Loucy (cell line): ENCODE results near the gene TBC1D22A.

ENCODE experiments used
- H2AFZ ChIP-seq: fragments of 200-600 bp; sonication (generic); 2 replicates; pipeline ENCODE4 v1.6.0; 2016; ENCODE audit warnings: antibody characterized with exemption, mild to moderate bottlenecking, low read length, moderate library complexity
- H3F3A ChIP-seq: fragments of 200-600 bp; 2 replicates; pipeline ENCODE4 v1.6.0; 2016; ENCODE audit warnings: antibody characterized with exemption, low read depth, mild to moderate bottlenecking
- H3K27me3 ChIP-seq: fragments of 200-600 bp; sonication (generic); 2 replicates; pipeline ENCODE4 v1.6.1; 2014; ENCODE audit warnings: low read length, mild to moderate bottlenecking; ENCODE audit not compliant: insufficient read depth, poor library complexity, severe bottlenecking
- H3K36me3 ChIP-seq: fragments of 200-600 bp; sonication (generic); 2 replicates; pipeline ENCODE4 v1.6.1; 2016; ENCODE audit warnings: low read length; ENCODE audit not compliant: insufficient read depth
- H3K4me1 ChIP-seq: fragments of 200-600 bp; sonication (generic); 2 replicates; pipeline ENCODE4 v1.5.1; 2014; ENCODE audit warnings: low read length, mild to moderate bottlenecking; ENCODE audit not compliant: insufficient read depth, poor library complexity, severe bottlenecking
- H3K4me2 ChIP-seq: fragments of 200-600 bp; sonication (generic); 2 replicates; pipeline ENCODE4 v1.6.0; 2014; ENCODE audit warnings: antibody characterized with exemption, low read length, low read depth, mild to moderate bottlenecking; ENCODE audit not compliant: poor library complexity, severe bottlenecking
- H3K4me3 ChIP-seq: fragments of 200-600 bp; sonication (generic); 2 replicates; pipeline ENCODE4 v1.5.1; 2014; ENCODE audit warnings: low read length, mild to moderate bottlenecking, mixed read lengths; ENCODE audit not compliant: poor library complexity, severe bottlenecking
- H3K79me2 ChIP-seq: fragments of 200-600 bp; sonication (generic); 2 replicates; pipeline ENCODE4 v1.6.1; 2014; ENCODE audit warnings: low read length; ENCODE audit not compliant: insufficient read depth
- H3K9ac ChIP-seq: fragments of 200-600 bp; sonication (generic); 2 replicates; pipeline ENCODE4 v1.6.0; 2014; ENCODE audit warnings: mild to moderate bottlenecking, low read depth, low read length, moderate library complexity; ENCODE audit not compliant: poor library complexity, severe bottlenecking
- H3K9me2 ChIP-seq: fragments of 200-600 bp; sonication (generic); replicated peaks from 2 replicates; pipeline ENCODE4 v1.6.1; 2016; ENCODE audit warnings: low read depth, low read length, mixed read lengths
- H3K9me3 ChIP-seq: fragments of 200-600 bp; sonication (generic); 2 replicates; pipeline ENCODE4 v1.6.1; 2014; ENCODE audit warnings: mild to moderate bottlenecking, antibody characterized with exemption, low read length, low read depth; ENCODE audit not compliant: insufficient read depth
- H4K20me1 ChIP-seq: fragments of 200-600 bp; sonication (generic); 2 replicates; pipeline ENCODE4 v1.6.0; 2014; ENCODE audit warnings: antibody characterized with exemption, low read length, mild to moderate bottlenecking; ENCODE audit not compliant: insufficient read depth, poor library complexity, severe bottlenecking
- CTCF ChIP-seq: fragments of 200-600 bp; sonication (generic); conservative IDR thresholded peaks from 2 replicates; pipeline ENCODE4 v1.5.1; 2014; ENCODE audit warnings: mild to moderate bottlenecking, antibody characterized with exemption, low read length
- EZH2phosphoT487 ChIP-seq: fragments of 200-600 bp; IDR thresholded peaks from 2 replicates; pipeline ENCODE4 v1.6.1; 2018; ENCODE audit warnings: antibody characterized with exemption, mild to moderate bottlenecking, moderate library complexity, borderline replicate concordance

TBC1D22A gene

GRCh38 chr22:46764779-46765485 lies 2.5 kb downstream of the TBC1D22A start:
- H3K27me3 ChIP-seq: no peaks in the 10 kb centered on the region
- H3K9me3 ChIP-seq: no peaks in the 10 kb centered on the region
- peak overlapping the region; percentile 95 for H3K9ac ChIP-seq
- H2AFZ ChIP-seq: no peak overlapping the region
- peak overlapping the region; percentile 96 for H3K4me3 ChIP-seq
- H3K4me1 ChIP-seq: peaks cover 30% of the 10 kb centered on the region
- no peaks in the 10 kb centered on the region for H3K9me2 ChIP-seq
- H3K79me2 ChIP-seq: peaks cover 81% of the 10 kb centered on the region
- TF ChIP-seq EZH2phosphoT487 (no peak), CTCF (no peak)
- peaks cover 17% of the 10 kb centered on the region for H4K20me1 ChIP-seq
- no peaks in the 10 kb centered on the region for H3K36me3 ChIP-seq
- peak overlapping the region; percentile 78 for H3K4me2 ChIP-seq
- no peaks in the 10 kb centered on the region for H3F3A ChIP-seq

- H3K9me2 ChIP-seq: no peaks in the 10 kb centered on the region
- H3K27me3 ChIP-seq: no peaks in the 10 kb centered on the region
- H3K4me3 ChIP-seq: no peak overlapping the region
- peak overlapping the region; percentile 5 for H3K9ac ChIP-seq
- H2AFZ ChIP-seq: no peak overlapping the region
- H4K20me1 ChIP-seq: peaks cover 21% of the 10 kb centered on the region
- peaks cover 82% of the 10 kb centered on the region for H3K79me2 ChIP-seq
- H3K4me2 ChIP-seq: peak overlapping the region; percentile 33
- no peaks in the 10 kb centered on the region for H3K9me3 ChIP-seq
- H3K36me3 ChIP-seq: no peaks in the 10 kb centered on the region
- H3F3A ChIP-seq: no peaks in the 10 kb centered on the region
- peaks cover 20% of the 10 kb centered on the region for H3K4me1 ChIP-seq
- TF ChIP-seq CTCF: no peak
- TF ChIP-seq EZH2phosphoT487: no peak
Measured at GRCh38 chr22:46766611-46767010, 4.2 kb downstream of the TBC1D22A start.

GRCh38 chr22:46767249-46767985 lies 5.0 kb downstream of the TBC1D22A start:
- H3K27me3 ChIP-seq: no peaks in the 10 kb centered on the region
- H3K9me2 ChIP-seq: no peaks in the 10 kb centered on the region
- no peaks in the 10 kb centered on the region for H3K36me3 ChIP-seq
- peaks cover 19% of the 10 kb centered on the region for H3K4me1 ChIP-seq
- peaks cover 21% of the 10 kb centered on the region for H4K20me1 ChIP-seq
- H3K9me3 ChIP-seq: no peaks in the 10 kb centered on the region
- no peak overlapping the region for H2AFZ ChIP-seq
- H3F3A ChIP-seq: no peaks in the 10 kb centered on the region
- H3K79me2 ChIP-seq: peaks cover 76% of the 10 kb centered on the region
- peak overlapping the region; percentile 5 for H3K9ac ChIP-seq
- TF ChIP-seq CTCF (no peak), EZH2phosphoT487 (no peak)
- no peak overlapping the region for H3K4me3 ChIP-seq
- peak overlapping the region; percentile 33 for H3K4me2 ChIP-seq
